ENCODE measurements around the gene ATAT1.

The ATAT1 gene
- 2.2 to 4.6 reads per million in 2 donors for total RNA-seq

- DNase-seq: peak; percentile 78 to 89 (median 84)
Measured at GRCh38 chr6:30626484-30627366, at the start of gene ATAT1. TSS of gene ATAT1 (plus strand) at chr6:30626874.

- no peak for DNase-seq
Measured at GRCh38 chr6:30578051-30578450, 48.6 kb upstream of the ATAT1 start.

GRCh38 chr6:30583921-30584320 is 42.8 kb upstream of the ATAT1 start:
- DNase-seq: no peak

DNA sequence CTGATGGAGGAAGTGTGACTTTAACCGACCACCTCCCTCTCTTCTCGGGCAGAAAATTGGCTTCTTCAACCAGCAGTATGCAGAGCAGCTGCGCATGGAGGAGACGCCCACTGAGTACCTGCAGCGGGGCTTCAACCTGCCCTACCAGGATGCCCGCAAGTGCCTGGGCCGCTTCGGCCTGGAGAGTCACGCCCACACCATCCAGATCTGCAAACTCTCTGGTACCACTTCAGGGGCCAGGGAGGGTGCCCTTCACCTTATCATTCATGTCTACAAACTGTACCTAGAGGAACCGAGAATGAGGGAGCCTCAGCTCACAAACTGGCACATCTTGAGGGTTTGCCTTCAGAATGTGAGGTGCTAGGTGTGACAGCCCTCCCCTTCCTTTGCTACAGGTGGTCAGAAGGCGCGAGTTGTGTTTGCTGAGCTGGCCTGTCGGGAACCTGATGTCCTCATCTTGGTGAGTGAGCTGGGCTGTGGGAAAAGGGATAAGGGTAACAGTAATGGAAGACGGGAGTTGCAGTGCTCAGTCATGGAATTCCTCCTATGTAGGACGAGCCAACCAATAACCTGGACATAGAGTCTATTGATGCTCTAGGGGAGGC is 36.8 kb upstream of the ATAT1 start:
- DNase-seq: no peak

GRCh38 chr6:30590509-30590908 is 36.2 kb upstream of the ATAT1 start:
- no peak for DNase-seq

- DNase-seq: no peak
Measured at GRCh38 chr6:30591008-30591407, 35.7 kb upstream of the ATAT1 start.

DNA sequence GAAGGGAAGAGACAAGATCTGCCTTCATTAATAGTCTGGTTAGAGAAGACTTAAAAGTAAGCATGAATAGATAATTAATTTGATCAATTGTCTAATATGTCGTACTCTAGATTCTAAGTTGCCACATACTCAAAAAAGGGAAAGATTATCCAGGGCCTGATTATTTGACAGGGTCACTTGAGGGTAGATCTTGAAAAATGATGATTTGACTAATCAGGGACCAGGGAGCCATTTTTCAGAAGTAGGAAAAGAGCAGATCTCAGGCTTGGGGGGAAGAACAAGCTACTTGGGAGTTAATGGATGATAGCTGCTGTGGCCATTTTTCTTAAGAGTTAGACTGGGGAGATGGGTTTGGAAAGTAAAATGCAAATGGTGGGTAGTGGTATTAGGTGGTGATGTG is 34.4 kb upstream of the ATAT1 start:
- no peak for DNase-seq

- peak; percentile 33 to 74 (median 64) for DNase-seq
Measured at GRCh38 chr6:30597315-30598144, 29.1 kb upstream of the ATAT1 start.

GRCh38 chr6:30598912-30599624 is 27.6 kb upstream of the ATAT1 start:
- no peak for DNase-seq

- DNase-seq: no peak
Measured at GRCh38 chr6:30599625-30600324, 26.9 kb upstream of the ATAT1 start.

DNA sequence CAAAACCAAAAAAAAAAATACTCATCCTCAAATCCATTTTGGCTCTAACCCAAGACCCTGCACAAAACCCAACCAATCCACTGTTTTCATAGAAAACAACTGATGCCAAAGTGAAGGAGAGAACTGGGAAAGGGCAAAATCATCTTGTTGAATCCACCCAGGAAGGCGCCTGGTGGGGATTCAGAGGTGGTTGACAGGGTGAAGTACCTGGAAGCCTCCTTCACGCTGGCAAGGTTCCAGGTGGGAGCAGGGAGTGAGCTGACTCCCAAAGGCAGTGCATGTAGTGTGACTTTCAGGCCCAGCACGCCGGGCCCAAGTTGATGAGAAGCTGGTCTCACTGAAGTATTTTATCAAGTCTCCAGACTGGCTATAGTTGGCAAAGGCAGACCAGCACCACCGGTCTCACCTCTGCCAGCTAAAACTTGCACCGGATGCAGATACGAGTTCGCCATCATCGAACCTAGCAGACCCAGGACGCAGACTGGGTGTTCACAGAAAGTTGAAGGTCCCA is 26.2 kb upstream of the ATAT1 start:
- DNase-seq: no peak

- DNase-seq: peak in 2 of 5 experiments; percentile 22 to 43
Measured at GRCh38 chr6:30601436-30601814, 25.2 kb upstream of the ATAT1 start.

- DNase-seq: no peak
Measured at GRCh38 chr6:30601815-30602641, 24.6 kb upstream of the ATAT1 start.

GRCh38 chr6:30603961-30604360 is 22.7 kb upstream of the ATAT1 start:
- no peak for DNase-seq

DNA sequence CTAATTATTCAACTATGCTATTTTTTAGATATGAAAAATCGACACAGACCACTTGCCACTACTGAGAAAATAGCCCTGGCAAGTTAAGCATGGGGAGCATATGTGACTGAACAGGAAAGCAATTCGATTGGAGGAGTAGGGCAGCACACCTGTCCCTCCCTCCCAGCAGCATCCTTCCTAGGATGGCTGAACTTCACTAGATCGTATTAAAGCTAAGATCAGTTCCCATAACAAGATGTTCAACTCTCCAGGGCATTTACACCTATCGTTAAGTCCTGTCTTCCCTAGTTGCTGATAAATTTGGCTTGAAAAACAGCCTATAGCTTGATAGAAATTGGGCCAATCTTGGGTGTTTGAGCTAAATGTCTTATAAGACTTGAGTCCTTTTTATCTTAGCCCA is 16.6 kb upstream of the ATAT1 start:
- DNase-seq: no peak

DNA sequence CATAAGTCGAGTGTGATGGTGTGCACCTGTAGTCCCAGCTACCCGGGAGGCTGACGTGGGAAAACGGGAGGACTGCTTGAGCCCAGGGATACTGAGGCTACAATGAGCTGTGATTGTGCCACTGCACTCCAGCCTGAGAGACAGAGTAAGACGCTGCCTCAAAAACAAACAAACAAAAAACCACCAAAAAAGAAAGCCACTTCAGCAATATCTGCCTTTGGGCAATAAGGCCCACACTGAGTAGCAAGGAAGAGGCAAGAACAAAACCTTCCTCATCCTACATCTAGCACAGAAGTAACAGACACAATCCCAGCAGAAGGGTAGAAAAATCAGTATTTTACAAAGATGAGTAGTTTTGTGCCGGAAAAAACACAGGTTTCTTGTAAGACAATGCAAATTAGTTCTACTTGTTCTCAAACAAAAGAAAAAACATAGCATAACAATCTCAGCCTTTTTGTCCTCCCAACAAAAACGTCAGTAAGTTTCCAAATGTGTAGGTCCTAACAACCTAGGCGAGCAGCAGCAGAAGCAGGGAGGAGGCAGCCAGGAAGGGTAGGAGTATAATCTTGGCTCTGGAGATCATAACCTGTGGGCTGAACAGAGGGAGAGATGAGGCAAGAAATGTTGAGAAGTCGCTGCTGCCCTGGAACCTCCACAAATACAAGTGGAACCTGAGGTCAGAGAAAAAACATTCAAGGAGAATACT is 15.4 kb upstream of the ATAT1 start:
- DNase-seq: no peak

DNA sequence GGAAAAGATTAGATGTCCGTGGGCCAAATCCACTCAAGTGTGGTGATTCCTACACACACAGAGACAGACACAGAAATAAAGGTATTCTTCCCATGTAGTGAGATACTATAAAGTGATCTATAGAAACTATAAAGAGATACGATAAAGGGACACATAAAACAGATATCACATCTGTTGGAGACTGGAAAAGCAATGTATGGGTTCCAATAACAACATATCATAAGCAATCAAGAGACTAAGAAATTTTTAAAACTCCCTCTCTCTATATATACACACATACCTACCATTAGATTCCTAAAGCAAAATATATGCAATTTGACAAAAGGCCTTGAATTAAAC is 14.8 kb upstream of the ATAT1 start:
- no peak for DNase-seq

DNA sequence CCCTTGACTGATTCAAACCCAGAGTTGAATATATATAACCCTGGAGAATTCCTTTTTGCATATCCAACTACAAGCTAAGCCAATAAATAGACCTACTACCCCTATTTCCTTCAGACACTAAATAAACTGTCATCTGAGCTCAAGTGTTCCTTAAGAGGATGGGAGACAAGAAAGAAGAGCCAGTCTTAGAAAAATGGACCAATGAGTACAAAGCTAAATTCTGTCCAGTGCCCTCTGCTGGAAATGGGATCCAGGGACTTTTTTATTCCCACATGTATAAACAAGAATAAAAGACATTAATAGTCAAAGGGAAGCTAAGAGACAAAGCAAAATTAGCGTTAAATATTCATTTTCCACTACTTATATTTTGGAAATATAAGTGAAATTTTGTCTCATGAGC is 14.5 kb upstream of the ATAT1 start:
- DNase-seq: no peak

DNA sequence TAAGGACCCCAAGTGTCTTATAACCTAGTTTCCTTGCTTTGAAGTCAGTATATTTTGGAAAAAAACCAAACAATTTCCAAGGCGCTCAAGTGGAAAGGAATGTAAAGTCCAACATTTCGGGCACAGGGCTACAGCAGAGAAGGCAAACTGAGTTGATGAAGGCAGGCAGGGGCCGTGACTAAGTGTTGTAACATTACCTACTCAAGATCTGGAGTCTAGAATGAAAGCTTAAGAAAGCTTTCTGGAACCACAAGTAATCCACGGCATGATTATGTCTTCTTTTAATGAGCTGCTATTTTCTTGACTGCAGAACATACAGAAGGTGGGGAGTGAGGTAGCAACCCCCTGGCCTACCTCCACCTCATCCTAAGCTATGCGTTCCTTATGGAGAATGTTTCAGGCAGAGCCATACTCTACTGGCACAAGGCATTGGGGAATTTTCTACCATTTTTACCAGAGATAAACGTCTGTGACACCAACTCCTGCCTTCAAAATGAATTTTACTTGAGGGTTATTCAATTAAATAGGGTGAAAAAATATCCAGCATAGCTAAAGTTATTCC is 13.9 kb upstream of the ATAT1 start:
- no peak for DNase-seq
